ENCODE results near the gene DNAH3. TPM values are rescaled to one million over a fixed set of nuclear protein-coding genes. Genes with fewer than 3 reads are reported as not detected.
"Not testable (repeated sequence)": the region's sequence is repeated elsewhere in the genome, so short reads cannot be mapped to it uniquely, and the experiment has no call there.

The DNAH3 gene
- total RNA-seq, 1 donor from 2014 or later, result not detected

- H3K36me3 Mint-ChIP-seq (ENCODE audit: unreplicated experiment), result no peaks in the 10 kb centered on the region
- no peaks in the 10 kb centered on the region for H3K9me3 Mint-ChIP-seq (ENCODE audit: unreplicated experiment)
- H3K27ac Mint-ChIP-seq (ENCODE audit: unreplicated experiment), result no peak overlapping the region
- no peak for TF ChIP-seq CTCF (IDR thresholded peaks at IDR 0.05; ENCODE audit: partially characterized antibody, unreplicated experiment)
- DNase-seq, result no peak
- peaks cover 6% of the 10 kb centered on the region for H3K4me1 Mint-ChIP-seq (ENCODE audit: low read depth, unreplicated experiment)
- H3K4me3 Mint-ChIP-seq (ENCODE audit: unreplicated experiment), result no peak overlapping the region
- no peaks in the 10 kb centered on the region for H3K27me3 Mint-ChIP-seq (ENCODE audit: unreplicated experiment)
These were observed 198.3 kb downstream of the DNAH3 start for GRCh38 chr16:20952139-20952920.

GRCh38 chr16:20950294-20950693 is 200.4 kb downstream of the DNAH3 start:
- H3K4me3 Mint-ChIP-seq (ENCODE audit: unreplicated experiment), result no peak overlapping the region

GRCh38 chr16:20949660-20950059 is 201.0 kb downstream of the DNAH3 start:
- TF ChIP-seq CTCF (IDR thresholded peaks at IDR 0.05; ENCODE audit: partially characterized antibody, unreplicated experiment), result no peak
- H3K27me3 Mint-ChIP-seq (ENCODE audit: unreplicated experiment), result no peaks in the 10 kb centered on the region
- no peaks in the 10 kb centered on the region for H3K36me3 Mint-ChIP-seq (ENCODE audit: unreplicated experiment)
- H3K4me3 Mint-ChIP-seq (ENCODE audit: unreplicated experiment), result no peak overlapping the region
- H3K4me1 Mint-ChIP-seq (ENCODE audit: low read depth, unreplicated experiment), result peaks cover 6% of the 10 kb centered on the region
- no peak for DNase-seq
- H3K9me3 Mint-ChIP-seq (ENCODE audit: unreplicated experiment), result no peaks in the 10 kb centered on the region
- no peak overlapping the region for H3K27ac Mint-ChIP-seq (ENCODE audit: unreplicated experiment)

More at GRCh38 chr16:20950294-20950693, 200.4 kb downstream of the DNAH3 start:
- Mint-ChIP-seq H3K36me3 (ENCODE audit: unreplicated experiment) (no peaks in the 10 kb centered on the region), H3K9me3 (ENCODE audit: unreplicated experiment) (no peaks in the 10 kb centered on the region), H3K27me3 (ENCODE audit: unreplicated experiment) (no peaks in the 10 kb centered on the region), H3K27ac (ENCODE audit: unreplicated experiment) (no peak overlapping the region), H3K4me1 (ENCODE audit: low read depth, unreplicated experiment) (peaks cover 6% of the 10 kb centered on the region)
- no peak for DNase-seq
- no peak for TF ChIP-seq CTCF (IDR thresholded peaks at IDR 0.05; ENCODE audit: partially characterized antibody, unreplicated experiment)

GRCh38 chr16:20948444-20948843 is 202.2 kb downstream of the DNAH3 start:
- H3K27me3 Mint-ChIP-seq (ENCODE audit: unreplicated experiment), result no peaks in the 10 kb centered on the region
- H3K36me3 Mint-ChIP-seq (ENCODE audit: unreplicated experiment), result no peaks in the 10 kb centered on the region
- no peak overlapping the region for H3K27ac Mint-ChIP-seq (ENCODE audit: unreplicated experiment)
- peaks cover 6% of the 10 kb centered on the region for H3K4me1 Mint-ChIP-seq (ENCODE audit: low read depth, unreplicated experiment)
- H3K4me3 Mint-ChIP-seq (ENCODE audit: unreplicated experiment), result no peak overlapping the region
- no peak for DNase-seq
- no peaks in the 10 kb centered on the region for H3K9me3 Mint-ChIP-seq (ENCODE audit: unreplicated experiment)
- TF ChIP-seq CTCF (IDR thresholded peaks at IDR 0.05; ENCODE audit: partially characterized antibody, unreplicated experiment), result no peak

GRCh38 chr16:20946015-20946629 is 204.5 kb downstream of the DNAH3 start:
- Mint-ChIP-seq H3K4me1 (ENCODE audit: low read depth, unreplicated experiment) (peaks cover 6% of the 10 kb centered on the region), H3K27ac (ENCODE audit: unreplicated experiment) (no peak overlapping the region), H3K9me3 (ENCODE audit: unreplicated experiment) (no peaks in the 10 kb centered on the region), H3K36me3 (ENCODE audit: unreplicated experiment) (no peaks in the 10 kb centered on the region), H3K4me3 (ENCODE audit: unreplicated experiment) (no peak overlapping the region), H3K27me3 (ENCODE audit: unreplicated experiment) (no peaks in the 10 kb centered on the region)
- DNase-seq, result no peak
- TF ChIP-seq CTCF (IDR thresholded peaks at IDR 0.05; ENCODE audit: partially characterized antibody, unreplicated experiment), result no peak

GRCh38 chr16:20945575-20945875 is 205.1 kb downstream of the DNAH3 start:
- H3K9me3 Mint-ChIP-seq (ENCODE audit: unreplicated experiment); H3K4me1 Mint-ChIP-seq (ENCODE audit: low read depth, unreplicated experiment); H3K27ac Mint-ChIP-seq (ENCODE audit: unreplicated experiment); H3K4me3 Mint-ChIP-seq (ENCODE audit: unreplicated experiment); DNase-seq; H3K27me3 Mint-ChIP-seq (ENCODE audit: unreplicated experiment); H3K36me3 Mint-ChIP-seq (ENCODE audit: unreplicated experiment): not testable (repeated sequence)

Measured in glutamatergic neuron (in vitro differentiated cells).